Measurements from ENCODE around the gene TTLL12.

TTLL12 gene

DNA sequence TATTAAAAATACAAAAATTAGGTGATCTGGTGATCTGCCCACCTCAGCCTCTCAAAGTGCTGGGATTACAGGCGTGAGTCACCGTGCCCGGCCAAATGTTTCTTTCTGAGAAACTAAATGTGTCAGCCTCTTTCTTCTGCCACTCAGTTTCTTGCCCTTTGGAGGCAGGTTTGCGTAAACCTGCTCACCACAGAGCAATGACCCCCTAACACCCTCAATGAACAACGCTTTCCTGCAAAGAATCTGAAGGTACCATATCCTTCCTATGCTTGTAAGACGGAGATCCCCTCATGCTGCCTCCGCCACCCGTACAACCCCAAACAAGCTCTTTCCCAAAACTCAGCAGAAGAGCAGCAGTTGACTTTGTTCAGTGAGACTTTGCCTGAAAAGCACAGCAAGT is 38.7 kb upstream of the TTLL12 start:
- H3K4me3 ChIP-seq (ENCODE audit: low read depth, low read length), result no peak overlapping the region
- TF ChIP-seq, protein P1, sequence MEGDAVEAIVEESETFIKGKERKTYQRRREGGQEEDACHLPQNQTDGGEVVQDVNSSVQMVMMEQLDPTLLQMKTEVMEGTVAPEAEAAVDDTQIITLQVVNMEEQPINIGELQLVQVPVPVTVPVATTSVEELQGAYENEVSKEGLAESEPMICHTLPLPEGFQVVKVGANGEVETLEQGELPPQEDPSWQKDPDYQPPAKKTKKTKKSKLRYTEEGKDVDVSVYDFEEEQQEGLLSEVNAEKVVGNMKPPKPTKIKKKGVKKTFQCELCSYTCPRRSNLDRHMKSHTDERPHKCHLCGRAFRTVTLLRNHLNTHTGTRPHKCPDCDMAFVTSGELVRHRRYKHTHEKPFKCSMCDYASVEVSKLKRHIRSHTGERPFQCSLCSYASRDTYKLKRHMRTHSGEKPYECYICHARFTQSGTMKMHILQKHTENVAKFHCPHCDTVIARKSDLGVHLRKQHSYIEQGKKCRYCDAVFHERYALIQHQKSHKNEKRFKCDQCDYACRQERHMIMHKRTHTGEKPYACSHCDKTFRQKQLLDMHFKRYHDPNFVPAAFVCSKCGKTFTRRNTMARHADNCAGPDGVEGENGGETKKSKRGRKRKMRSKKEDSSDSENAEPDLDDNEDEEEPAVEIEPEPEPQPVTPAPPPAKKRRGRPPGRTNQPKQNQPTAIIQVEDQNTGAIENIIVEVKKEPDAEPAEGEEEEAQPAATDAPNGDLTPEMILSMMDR (IDR thresholded peaks at IDR 0.05; ENCODE audit: borderline replicate concordance, insufficient read depth, low read depth, low read length), result no peak

DNA sequence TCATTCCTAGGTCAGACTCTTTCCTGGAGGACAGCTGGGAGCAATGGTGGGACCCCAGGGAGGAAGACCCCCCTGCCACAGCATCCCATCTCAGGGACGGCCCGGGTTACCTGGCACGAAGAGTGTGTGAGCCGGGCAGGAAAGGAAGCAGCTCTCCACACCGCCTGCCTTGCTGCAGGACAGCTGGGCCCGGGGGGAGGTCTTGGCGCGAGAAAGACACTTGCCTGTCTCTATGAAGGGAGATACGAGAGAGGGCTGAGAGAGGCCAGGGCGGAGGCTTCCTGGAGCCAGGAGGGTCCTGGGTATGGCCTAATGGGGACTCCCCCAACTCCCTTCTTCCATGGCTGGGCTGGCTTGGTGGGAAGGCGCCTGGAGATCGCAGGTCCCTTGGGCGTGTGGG is 36.1 kb upstream of the TTLL12 start:
- TF ChIP-seq, protein P1 (IDR thresholded peaks at IDR 0.05; ENCODE audit: borderline replicate concordance, insufficient read depth, low read depth, low read length), result no peak
- no peak overlapping the region for H3K4me3 ChIP-seq (ENCODE audit: low read depth, low read length)

DNA sequence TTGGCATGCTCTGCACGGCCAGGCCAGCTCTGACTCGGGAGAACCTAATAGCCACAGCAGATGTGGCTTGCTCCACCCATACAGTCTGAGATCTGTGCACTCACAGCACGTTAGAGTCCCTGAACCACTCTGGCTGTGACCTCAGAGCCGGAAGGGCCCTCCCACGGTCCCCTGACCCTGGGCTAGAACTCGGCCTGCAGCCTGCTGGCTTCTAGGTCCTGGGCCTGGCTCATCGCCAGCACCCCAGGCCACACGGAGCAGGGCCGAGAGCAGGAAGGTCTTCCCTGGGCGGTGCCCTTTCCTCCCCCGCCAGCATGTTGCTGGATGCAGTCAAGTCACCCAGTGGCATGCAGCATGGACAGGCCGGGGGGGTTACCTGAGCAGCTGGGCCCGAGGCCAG is 35.3 kb upstream of the TTLL12 start:
- TF ChIP-seq, protein P1 (IDR thresholded peaks at IDR 0.05; ENCODE audit: borderline replicate concordance, insufficient read depth, low read depth, low read length), result no peak
- H3K4me3 ChIP-seq (ENCODE audit: low read depth, low read length), result no peak overlapping the region

DNA sequence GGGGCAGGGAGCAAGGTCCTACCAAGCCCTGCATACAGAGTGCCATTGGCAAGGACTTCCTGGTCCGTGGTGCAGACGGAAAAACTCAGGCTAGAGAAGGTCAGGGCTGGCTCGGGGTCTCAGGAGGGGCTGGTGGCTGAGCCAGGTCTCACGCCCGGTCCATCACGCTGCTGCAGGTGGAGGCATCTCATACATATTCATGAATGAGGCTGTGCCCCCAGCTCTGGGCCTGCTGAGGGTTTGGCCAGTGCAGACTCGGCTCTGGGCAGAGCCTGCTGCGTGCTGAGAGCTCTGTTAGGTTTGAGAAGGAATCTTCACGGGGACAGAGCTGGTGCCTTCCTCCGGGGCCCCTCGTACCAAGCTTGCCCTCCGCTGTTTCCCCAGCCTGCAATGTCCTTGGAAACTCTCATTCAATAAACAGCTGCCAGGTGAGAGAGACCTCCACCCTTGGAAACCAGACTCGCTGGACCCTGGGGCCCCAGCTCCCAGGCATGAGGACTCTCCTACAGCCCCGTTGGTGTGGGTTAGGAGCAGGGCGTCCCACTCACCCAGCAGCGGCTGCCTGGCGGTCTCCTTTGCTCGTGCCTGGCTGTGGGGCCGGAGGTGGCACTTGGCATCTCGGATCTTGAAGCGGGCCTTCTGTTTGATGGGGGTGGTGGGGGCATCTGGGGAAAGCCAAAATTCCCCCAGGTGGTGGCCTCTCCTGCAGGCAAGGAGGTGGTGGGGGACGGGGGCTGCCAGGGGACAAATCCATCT is 33.9 kb upstream of the TTLL12 start:
- H3K4me3 ChIP-seq (ENCODE audit: low read depth, low read length), result no peak overlapping the region
- TF ChIP-seq, protein P1 (IDR thresholded peaks at IDR 0.05; ENCODE audit: borderline replicate concordance, insufficient read depth, low read depth, low read length), result no peak

DNA sequence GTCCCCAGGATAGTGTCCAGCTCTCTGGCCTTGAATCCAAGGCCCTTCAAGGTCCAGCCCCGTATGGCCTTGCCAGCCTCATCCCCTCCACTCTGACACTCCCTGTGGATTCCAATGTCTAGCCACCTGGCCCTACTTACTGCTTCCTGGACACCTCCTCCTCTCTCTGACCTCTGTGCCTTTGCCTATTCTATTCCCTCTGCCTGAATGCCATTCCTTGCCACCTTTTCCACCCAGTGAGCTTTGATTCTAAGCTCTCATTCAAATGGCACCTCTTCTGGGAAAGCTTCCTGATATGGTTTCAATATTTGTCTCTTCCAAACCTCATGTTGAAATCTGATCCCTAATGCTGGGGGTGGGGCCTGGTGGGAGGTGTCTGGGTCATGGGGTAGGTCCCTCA is 31.9 kb upstream of the TTLL12 start:
- TF ChIP-seq, protein P1 (IDR thresholded peaks at IDR 0.05; ENCODE audit: borderline replicate concordance, insufficient read depth, low read depth, low read length), result no peak
- no peak overlapping the region for H3K4me3 ChIP-seq (ENCODE audit: low read depth, low read length)

DNA sequence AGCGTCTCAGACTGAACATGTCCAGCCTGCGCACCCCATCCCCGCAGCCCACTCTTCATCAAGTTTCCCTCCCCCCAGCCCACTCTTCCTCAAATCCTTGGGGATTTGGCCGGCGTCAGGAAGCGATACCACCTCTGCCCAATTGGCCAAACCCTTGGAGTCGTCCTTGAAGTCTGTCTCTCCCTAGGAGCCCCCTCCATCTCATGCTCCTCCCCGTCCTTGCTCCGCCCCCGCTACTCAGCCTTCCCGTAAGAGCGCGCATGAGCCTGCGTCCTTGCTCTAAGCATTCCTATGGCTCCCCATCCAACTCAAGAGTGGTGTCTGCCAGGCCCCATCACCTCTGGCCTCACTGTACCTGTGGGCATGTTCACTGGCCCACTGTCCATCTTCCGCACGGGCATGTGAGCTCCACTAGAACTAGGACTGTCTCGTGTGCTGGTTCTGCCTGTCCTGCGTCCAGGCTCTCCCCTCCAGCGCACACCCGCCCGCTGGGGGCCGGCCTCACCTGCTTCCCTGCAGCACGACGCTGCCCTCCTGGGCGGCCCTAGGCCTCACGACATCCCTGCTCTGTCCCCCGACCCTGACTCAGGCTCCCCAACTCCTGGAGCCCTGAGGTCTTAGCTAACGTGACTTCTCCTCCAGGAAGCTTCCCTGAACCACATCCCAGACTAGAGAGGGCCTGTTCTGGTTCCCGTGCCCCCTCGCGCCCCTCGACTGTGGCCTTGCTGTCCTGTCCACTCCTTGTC is 30.5 kb upstream of the TTLL12 start:
- TF ChIP-seq, protein P1 (IDR thresholded peaks at IDR 0.05; ENCODE audit: borderline replicate concordance, insufficient read depth, low read depth, low read length), result no peak
- no peak overlapping the region for H3K4me3 ChIP-seq (ENCODE audit: low read depth, low read length)

DNA sequence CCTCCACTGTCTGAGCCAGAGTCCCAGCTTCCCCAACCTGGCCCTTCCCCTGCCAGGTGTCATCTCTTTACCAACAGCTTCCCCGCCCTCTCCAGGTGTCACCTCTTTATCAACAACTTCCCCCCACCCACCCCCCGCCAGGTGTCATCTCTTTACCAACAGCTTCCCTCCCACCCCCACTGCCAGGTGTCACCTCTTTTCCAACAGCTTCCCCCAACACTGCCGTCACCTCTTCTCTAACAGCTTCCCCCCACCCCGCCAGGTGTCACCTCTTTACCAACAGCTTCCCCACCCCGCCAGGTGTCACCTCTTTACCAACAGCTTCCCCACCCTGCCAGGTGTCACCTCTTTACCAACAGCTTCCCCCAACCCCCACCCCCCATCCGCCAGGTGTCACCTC is 29.8 kb upstream of the TTLL12 start:
- TF ChIP-seq, protein P1 (IDR thresholded peaks at IDR 0.05; ENCODE audit: borderline replicate concordance, insufficient read depth, low read depth, low read length), result no peak
- no peak overlapping the region for H3K4me3 ChIP-seq (ENCODE audit: low read depth, low read length)

All from GM12875 (cell line).